HL-60 (cell line): ENCODE measurements around the gene CDC42BPA.

Experiments used
- DNase-seq, 2 experiments: peaks; one replicate each; pipeline ENCODE4 v3.0.0-alpha.2; 2010 to 2020; ENCODE audit warnings: low read depth in 1 of 2, low spot score in 1 of 2
- H3K27ac ChIP-seq: fragments of 250-450 bp; sonication (Bioruptor Pico); replicated peaks from 2 replicates; pipeline ENCODE4 v1.5.1; 2020; ENCODE audit warnings: mild to moderate bottlenecking, moderate library complexity
- H3K27me3 ChIP-seq: fragments of 250-450 bp; sonication (Bioruptor Pico); 2 replicates; pipeline ENCODE4 v1.5.1; 2021; ENCODE audit warnings: mild to moderate bottlenecking, moderate library complexity; ENCODE audit not compliant: insufficient read depth, poor library complexity, severe bottlenecking
- H3K4me3 ChIP-seq: replicated peaks from 2 replicates; pipeline ENCODE4 v1.5.1; 2011; ENCODE audit warnings: mild to moderate bottlenecking, control low read depth, low read length; ENCODE audit not compliant: insufficient read depth
- GABPA ChIP-seq: IDR thresholded peaks from 2 replicates; pipeline ENCODE4 v1.6.1; 2012; ENCODE audit warnings: low read depth
- POLR2AphosphoS5 ChIP-seq: IDR thresholded peaks from 2 replicates; pipeline ENCODE4 v1.6.1; 2012; ENCODE audit warnings: low read depth
- SPI1 ChIP-seq: IDR thresholded peaks from 2 replicates; pipeline ENCODE4 v1.6.1; 2012; ENCODE audit warnings: low read depth, mild to moderate bottlenecking, borderline replicate concordance
- TF ChIP-seq, protein P1 (sequence below): IDR thresholded peaks from one replicate; pipeline ENCODE4 v1.5.1; 2011; ENCODE audit warnings: low read length, control low read depth, inconsistent platforms; ENCODE audit not compliant: insufficient read depth
- TF ChIP-seq, protein P2 (sequence below): IDR thresholded peaks from 2 replicates; pipeline ENCODE4 v1.6.1; 2012; ENCODE audit warnings: low read depth; ENCODE audit not compliant: insufficient replicate concordance

CDC42BPA gene

DNA sequence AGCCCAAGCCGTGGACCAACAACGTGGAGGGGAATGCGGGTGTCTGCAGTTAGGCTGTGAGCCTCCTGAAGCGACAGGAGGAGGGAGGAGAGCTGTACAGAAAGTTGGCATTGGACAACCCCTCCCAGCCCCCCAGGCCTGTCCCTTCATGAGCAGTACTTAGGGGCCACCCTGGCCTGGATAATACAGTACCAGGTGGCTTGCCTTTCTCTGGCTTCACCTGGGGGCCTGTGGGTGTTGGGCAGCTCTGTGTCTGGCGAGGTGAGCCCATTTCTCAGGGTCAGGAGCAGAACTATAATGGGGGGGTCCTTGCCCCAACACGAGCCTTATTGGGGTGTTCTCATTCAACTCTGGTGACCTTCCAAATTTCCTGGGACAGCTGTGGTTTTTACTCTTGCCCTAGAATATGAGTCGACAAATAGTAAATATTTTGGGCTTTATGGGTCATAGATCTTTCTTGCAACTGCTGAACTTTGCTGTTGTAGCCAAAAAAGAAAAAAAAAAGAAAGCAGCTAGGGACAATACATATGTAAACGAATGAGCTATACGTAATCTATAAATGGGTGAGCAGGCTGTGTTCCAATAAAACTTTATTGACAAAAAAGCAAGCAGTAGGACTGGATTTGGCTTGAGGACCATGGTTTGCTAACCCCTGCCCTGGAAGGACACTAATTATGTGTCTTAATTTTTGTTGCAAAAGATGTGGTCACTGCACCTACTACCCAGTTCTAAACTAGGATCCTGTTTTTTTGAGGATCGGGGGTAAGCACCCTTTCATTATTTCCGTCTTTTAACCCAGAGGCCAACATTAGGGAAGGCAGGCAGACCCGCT is 366.8 kb downstream of the CDC42BPA start:
- DNase-seq = peak in 1 of 2 experiments; percentile 31
- H3K4me3 ChIP-seq = no peak overlapping the region
- peak overlapping the region; percentile 1; the same call in 1 of the 2 replicates for H3K27ac ChIP-seq
- H3K27me3 ChIP-seq = no peaks in the 10 kb centered on the region
- TF ChIP-seq, protein P1, sequence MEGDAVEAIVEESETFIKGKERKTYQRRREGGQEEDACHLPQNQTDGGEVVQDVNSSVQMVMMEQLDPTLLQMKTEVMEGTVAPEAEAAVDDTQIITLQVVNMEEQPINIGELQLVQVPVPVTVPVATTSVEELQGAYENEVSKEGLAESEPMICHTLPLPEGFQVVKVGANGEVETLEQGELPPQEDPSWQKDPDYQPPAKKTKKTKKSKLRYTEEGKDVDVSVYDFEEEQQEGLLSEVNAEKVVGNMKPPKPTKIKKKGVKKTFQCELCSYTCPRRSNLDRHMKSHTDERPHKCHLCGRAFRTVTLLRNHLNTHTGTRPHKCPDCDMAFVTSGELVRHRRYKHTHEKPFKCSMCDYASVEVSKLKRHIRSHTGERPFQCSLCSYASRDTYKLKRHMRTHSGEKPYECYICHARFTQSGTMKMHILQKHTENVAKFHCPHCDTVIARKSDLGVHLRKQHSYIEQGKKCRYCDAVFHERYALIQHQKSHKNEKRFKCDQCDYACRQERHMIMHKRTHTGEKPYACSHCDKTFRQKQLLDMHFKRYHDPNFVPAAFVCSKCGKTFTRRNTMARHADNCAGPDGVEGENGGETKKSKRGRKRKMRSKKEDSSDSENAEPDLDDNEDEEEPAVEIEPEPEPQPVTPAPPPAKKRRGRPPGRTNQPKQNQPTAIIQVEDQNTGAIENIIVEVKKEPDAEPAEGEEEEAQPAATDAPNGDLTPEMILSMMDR = no peak
- no peak for TF ChIP-seq POLR2AphosphoS5
- TF ChIP-seq, protein P2, sequence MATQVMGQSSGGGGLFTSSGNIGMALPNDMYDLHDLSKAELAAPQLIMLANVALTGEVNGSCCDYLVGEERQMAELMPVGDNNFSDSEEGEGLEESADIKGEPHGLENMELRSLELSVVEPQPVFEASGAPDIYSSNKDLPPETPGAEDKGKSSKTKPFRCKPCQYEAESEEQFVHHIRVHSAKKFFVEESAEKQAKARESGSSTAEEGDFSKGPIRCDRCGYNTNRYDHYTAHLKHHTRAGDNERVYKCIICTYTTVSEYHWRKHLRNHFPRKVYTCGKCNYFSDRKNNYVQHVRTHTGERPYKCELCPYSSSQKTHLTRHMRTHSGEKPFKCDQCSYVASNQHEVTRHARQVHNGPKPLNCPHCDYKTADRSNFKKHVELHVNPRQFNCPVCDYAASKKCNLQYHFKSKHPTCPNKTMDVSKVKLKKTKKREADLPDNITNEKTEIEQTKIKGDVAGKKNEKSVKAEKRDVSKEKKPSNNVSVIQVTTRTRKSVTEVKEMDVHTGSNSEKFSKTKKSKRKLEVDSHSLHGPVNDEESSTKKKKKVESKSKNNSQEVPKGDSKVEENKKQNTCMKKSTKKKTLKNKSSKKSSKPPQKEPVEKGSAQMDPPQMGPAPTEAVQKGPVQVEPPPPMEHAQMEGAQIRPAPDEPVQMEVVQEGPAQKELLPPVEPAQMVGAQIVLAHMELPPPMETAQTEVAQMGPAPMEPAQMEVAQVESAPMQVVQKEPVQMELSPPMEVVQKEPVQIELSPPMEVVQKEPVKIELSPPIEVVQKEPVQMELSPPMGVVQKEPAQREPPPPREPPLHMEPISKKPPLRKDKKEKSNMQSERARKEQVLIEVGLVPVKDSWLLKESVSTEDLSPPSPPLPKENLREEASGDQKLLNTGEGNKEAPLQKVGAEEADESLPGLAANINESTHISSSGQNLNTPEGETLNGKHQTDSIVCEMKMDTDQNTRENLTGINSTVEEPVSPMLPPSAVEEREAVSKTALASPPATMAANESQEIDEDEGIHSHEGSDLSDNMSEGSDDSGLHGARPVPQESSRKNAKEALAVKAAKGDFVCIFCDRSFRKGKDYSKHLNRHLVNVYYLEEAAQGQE = no peak
- TF ChIP-seq GABPA = no peak
- no peak for TF ChIP-seq SPI1

DNA sequence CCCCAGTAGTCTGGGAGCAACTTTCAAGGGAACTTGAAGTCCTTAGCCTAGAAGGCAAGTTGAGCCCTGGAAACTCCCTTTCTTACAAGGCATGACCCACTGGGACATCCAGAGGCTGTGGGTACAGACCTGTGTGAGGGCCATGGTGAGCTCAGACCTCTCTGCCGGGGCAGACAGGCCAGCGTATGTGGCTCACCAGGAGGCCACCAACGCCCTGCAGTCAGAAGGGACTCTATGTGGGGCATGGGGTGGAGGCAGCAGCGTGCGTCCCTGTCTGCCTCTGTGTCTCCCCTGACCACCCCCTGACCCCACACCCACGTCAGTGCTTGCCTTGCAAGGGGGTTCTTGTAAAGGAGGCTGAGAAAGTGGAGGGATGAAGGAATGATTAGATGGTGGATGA is 367.4 kb downstream of the CDC42BPA start:
- Histone ChIP-seq H3K27ac (no peak overlapping the region), H3K4me3 (no peak overlapping the region), H3K27me3 (no peaks in the 10 kb centered on the region)
- no peak for TF ChIP-seq POLR2AphosphoS5
- TF ChIP-seq, protein P1 = no peak
- no peak for TF ChIP-seq SPI1
- no peak for TF ChIP-seq GABPA
- TF ChIP-seq, protein P2 = no peak
- no peak for DNase-seq

DNA sequence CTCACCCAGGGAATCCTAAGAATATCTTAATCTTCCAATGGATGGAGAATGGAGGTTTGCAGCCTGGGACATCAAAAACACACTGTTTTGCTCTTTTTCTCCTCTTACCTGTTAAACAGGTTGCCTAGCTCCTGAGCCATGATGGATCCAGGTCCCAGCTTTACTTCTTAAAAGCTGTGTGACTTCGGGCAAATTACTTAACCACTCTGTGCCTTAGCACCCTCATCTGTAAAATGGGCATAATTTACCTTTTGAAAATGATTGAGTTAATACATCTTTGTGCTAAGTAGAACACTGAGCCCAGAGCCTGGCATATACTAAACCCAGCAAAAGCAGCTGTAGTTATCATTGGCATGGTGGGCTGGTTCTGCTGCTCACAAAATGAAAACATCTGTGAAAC is 368.0 kb downstream of the CDC42BPA start:
- Histone ChIP-seq H3K4me3 (no peak overlapping the region), H3K27me3 (no peaks in the 10 kb centered on the region), H3K27ac (no peak overlapping the region)
- TF ChIP-seq, protein P1 = no peak
- 0 out of 2 replicates have a peak, but pooled peaks have one; percentile 1 for TF ChIP-seq POLR2AphosphoS5
- no peak for DNase-seq

DNA sequence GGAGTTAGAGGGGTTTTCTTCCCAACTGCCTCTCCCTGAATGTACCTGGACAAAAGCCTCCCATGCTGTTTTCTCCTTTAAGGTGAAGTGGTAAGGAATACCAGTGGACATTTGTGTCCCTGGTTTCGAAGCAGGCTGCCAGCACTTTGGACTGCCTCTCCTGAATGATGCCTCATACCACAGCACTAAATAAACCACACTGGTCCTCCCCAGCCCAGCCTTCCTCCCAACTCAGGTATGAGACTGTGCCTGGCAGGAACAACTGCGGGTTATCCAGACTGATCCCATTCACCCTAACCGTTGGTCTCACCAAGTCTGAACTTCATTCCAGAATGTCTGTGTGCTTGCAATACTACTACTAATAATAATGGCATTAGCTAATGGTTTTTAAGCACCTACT is 368.9 kb downstream of the CDC42BPA start:
- DNase-seq = no peak
- Histone ChIP-seq H3K27me3 (no peaks in the 10 kb centered on the region), H3K27ac (no peak overlapping the region), H3K4me3 (no peak overlapping the region)
- TF ChIP-seq, protein P1 = no peak
